OCI-LY3 (cell line): ENCODE data around the gene AMOT.

Experiments used
- H2AFZ ChIP-seq: fragments of 200-600, 300-600 bp; shearing (Covaris generic); 2 replicates; pipeline ENCODE4 v1.6.0; 2014; ENCODE audit warnings: antibody characterized with exemption, low read depth, low read length
- H3K27ac ChIP-seq: fragments of 200-600, 300-600 bp; sonication (generic); 2 replicates; pipeline ENCODE4 v1.5.1; 2014; ENCODE audit warnings: mild to moderate bottlenecking, low read length, moderate library complexity, mixed read lengths
- H3K27me3 ChIP-seq: fragments of 200-600, 300-600 bp; sonication (generic); 2 replicates; pipeline ENCODE4 v1.6.1; 2014; ENCODE audit warnings: low read depth, low read length, mixed read lengths
- H3K36me3 ChIP-seq: fragments of 200-600, 300-600 bp; sonication (generic); replicated peaks from 2 replicates; pipeline ENCODE3; 2014; ENCODE audit warnings: low read depth, low read length, mixed read lengths
- H3K4me1 ChIP-seq: fragments of 300-600, 200-600 bp; sonication (generic); 2 replicates; pipeline ENCODE4 v1.6.1; 2014; ENCODE audit warnings: low read length, mixed read lengths
- H3K4me2 ChIP-seq: fragments of 200-600, 300-600 bp; sonication (generic); 2 replicates; pipeline ENCODE4 v1.6.1; 2014; ENCODE audit warnings: low read length, mixed read lengths
- H3K4me3 ChIP-seq: fragments of 300-600, 200-600 bp; sonication (generic); 2 replicates; pipeline ENCODE4 v1.5.1; 2014; ENCODE audit warnings: antibody characterized with exemption, mild to moderate bottlenecking, low read length, moderate library complexity
- H3K79me2 ChIP-seq: fragments of 300-600, 200-600 bp; shearing (Covaris generic); 2 replicates; pipeline ENCODE4 v1.6.1; 2014; ENCODE audit warnings: mild to moderate bottlenecking, low read length, mixed read lengths
- H3K9ac ChIP-seq: fragments of 300-600, 200-600 bp; shearing (Covaris generic); 2 replicates; pipeline ENCODE4 v1.6.0; 2014; ENCODE audit warnings: mild to moderate bottlenecking, low read length, moderate library complexity
- H3K9me3 ChIP-seq: fragments of 200-600, 300-600 bp; shearing (Covaris generic); 2 replicates; pipeline ENCODE4 v1.6.1; 2014; ENCODE audit warnings: low read length, mixed read lengths; ENCODE audit not compliant: insufficient read depth
- H4K20me1 ChIP-seq: fragments of 200-600, 300-600 bp; sonication (generic); 2 replicates; pipeline ENCODE4 v1.6.1; 2016; ENCODE audit warnings: low read length, mixed read lengths; ENCODE audit not compliant: insufficient read depth
- CTCF ChIP-seq: fragments of 200-600, 300-600 bp; sonication (generic); IDR thresholded peaks from 2 replicates; pipeline ENCODE4 v1.5.1; 2014; ENCODE audit warnings: antibody characterized with exemption, low read length, low read depth
- EZH2phosphoT487 ChIP-seq: fragments of 200-600 bp; shearing (Covaris generic); IDR thresholded peaks from 2 replicates; pipeline ENCODE4 v1.6.1; 2018; ENCODE audit warnings: antibody characterized with exemption, mixed run types, low read depth

Gene AMOT

GRCh38 chrX:112757946-112758345 lies 82.7 kb downstream of the AMOT start:
- H3K4me2 ChIP-seq = no peak overlapping the region
- no peak overlapping the region for H3K27ac ChIP-seq
- no peaks in the 10 kb centered on the region for H3K27me3 ChIP-seq
- peaks cover 6% of the 10 kb centered on the region for H3K36me3 ChIP-seq
- H4K20me1 ChIP-seq = no peaks in the 10 kb centered on the region
- H3K4me3 ChIP-seq = no peak overlapping the region
- no peak overlapping the region for H2AFZ ChIP-seq
- peaks cover 30% of the 10 kb centered on the region for H3K4me1 ChIP-seq
- TF ChIP-seq EZH2phosphoT487 = no peak
- no peak for TF ChIP-seq CTCF
- no peaks in the 10 kb centered on the region for H3K79me2 ChIP-seq
- no peaks in the 10 kb centered on the region for H3K9me3 ChIP-seq
- no peak overlapping the region for H3K9ac ChIP-seq

GRCh38 chrX:112753116-112753515 lies 87.5 kb downstream of the AMOT start:
- Histone ChIP-seq H3K4me2 (no peak overlapping the region), H4K20me1 (no peaks in the 10 kb centered on the region), H3K9me3 (no peaks in the 10 kb centered on the region), H3K9ac (no peak overlapping the region), H2AFZ (no peak overlapping the region), H3K4me1 (no peaks in the 10 kb centered on the region; the same call in 1 of the 2 replicates), H3K27ac (no peak overlapping the region), H3K36me3 (no peaks in the 10 kb centered on the region), H3K27me3 (no peaks in the 10 kb centered on the region), H3K79me2 (no peaks in the 10 kb centered on the region), H3K4me3 (no peak overlapping the region)
- no peak for TF ChIP-seq CTCF

GRCh38 chrX:112751076-112751475 lies 89.6 kb downstream of the AMOT start:
- no peak overlapping the region for H2AFZ ChIP-seq
- H3K27me3 ChIP-seq = no peaks in the 10 kb centered on the region
- no peaks in the 10 kb centered on the region for H3K79me2 ChIP-seq
- H3K4me1 ChIP-seq = no peaks in the 10 kb centered on the region
- no peak overlapping the region for H3K4me3 ChIP-seq
- no peak overlapping the region for H3K27ac ChIP-seq
- H3K9me3 ChIP-seq = no peaks in the 10 kb centered on the region
- no peaks in the 10 kb centered on the region for H4K20me1 ChIP-seq
- no peak overlapping the region for H3K4me2 ChIP-seq
- TF ChIP-seq CTCF (no peak), EZH2phosphoT487 (no peak)
- H3K9ac ChIP-seq = no peak overlapping the region
- no peaks in the 10 kb centered on the region for H3K36me3 ChIP-seq

GRCh38 chrX:112746812-112747595 lies 93.6 kb downstream of the AMOT start:
- Histone ChIP-seq H3K4me1 (peaks cover 3% of the 10 kb centered on the region; the same call in 1 of the 2 replicates), H3K4me2 (no peak overlapping the region), H2AFZ (no peak overlapping the region), H3K4me3 (no peak overlapping the region), H3K9me3 (no peaks in the 10 kb centered on the region), H3K79me2 (no peaks in the 10 kb centered on the region), H4K20me1 (no peaks in the 10 kb centered on the region), H3K27ac (no peak overlapping the region), H3K27me3 (no peaks in the 10 kb centered on the region), H3K9ac (no peak overlapping the region), H3K36me3 (no peaks in the 10 kb centered on the region)
- no peak for TF ChIP-seq CTCF
- no peak for TF ChIP-seq EZH2phosphoT487
